Measurements from ENCODE around the gene ELP2.

ELP2 gene

DNA sequence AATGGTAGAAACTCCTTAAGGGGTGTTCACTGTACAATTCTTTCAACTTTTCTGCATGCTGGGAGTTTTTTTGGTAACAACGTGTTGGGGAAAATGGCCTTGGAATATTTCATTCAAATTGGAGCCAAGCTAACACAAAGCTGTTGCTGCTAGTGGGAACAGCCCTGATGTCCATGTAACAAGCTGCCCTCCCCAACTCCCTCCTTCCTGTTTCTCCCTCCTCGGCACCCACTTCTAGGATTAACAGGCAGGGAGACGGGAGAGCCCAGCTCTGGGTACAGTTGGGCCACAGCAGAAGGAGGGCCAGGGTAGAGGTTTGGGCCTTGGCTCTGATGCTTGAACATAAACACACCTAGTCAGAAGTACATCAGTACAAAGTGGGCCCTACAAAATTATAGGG is 48.2 kb downstream of the ELP2 start:
- no peak for DNase-seq (ENCODE audit: low read depth)
- no peak overlapping the region for H3K4me3 ChIP-seq (ENCODE audit: low read depth, low read length)
- in situ Hi-C loops (cut with HindIII; ENCODE audit: low sequenced_read_pairs) = no loop called here
- TF ChIP-seq, protein P1, sequence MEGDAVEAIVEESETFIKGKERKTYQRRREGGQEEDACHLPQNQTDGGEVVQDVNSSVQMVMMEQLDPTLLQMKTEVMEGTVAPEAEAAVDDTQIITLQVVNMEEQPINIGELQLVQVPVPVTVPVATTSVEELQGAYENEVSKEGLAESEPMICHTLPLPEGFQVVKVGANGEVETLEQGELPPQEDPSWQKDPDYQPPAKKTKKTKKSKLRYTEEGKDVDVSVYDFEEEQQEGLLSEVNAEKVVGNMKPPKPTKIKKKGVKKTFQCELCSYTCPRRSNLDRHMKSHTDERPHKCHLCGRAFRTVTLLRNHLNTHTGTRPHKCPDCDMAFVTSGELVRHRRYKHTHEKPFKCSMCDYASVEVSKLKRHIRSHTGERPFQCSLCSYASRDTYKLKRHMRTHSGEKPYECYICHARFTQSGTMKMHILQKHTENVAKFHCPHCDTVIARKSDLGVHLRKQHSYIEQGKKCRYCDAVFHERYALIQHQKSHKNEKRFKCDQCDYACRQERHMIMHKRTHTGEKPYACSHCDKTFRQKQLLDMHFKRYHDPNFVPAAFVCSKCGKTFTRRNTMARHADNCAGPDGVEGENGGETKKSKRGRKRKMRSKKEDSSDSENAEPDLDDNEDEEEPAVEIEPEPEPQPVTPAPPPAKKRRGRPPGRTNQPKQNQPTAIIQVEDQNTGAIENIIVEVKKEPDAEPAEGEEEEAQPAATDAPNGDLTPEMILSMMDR (IDR thresholded peaks at IDR 0.05; ENCODE audit: low read depth, low read length, missing control alignments) = no peak

DNA sequence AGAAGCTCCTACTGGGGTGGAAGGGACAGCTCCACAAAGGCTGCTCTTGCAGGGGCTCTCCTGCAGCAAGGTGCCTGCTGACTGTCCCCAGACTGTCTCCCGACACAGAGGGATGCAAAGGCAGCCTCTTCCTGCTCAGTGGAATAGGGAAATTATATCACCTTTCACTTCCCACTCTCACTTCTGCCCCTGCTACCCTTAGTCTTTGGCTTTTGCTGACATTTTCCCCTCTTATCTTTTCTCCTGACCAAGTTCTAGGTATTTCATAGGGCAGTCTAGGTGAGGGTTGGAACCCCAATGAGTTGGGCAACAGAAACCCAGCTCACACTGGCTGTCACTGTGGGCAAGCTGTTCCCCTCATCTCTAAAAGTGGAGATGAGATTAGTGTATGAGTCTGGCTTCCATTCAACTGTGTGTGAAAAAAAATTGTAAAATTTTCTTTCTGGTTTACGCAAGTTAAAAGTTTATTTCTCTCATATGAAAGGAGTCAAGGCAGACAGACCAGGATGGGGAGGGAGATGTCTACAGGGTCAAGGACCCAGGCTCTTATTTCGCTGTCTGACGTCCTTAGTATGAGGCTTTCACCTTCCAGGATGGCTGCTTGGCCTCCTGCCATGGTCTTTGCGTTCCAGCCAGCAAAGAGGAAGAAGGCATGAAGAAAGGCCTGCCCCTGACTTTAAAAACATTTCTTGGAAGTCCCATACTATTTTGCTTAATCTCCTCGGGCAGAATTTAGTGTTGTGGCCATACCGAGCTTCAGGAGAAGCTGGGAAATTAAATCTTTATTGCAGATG is 50.1 kb downstream of the ELP2 start:
- peak; percentile 51 for DNase-seq (ENCODE audit: low read depth)
- TF ChIP-seq, protein P1 (IDR thresholded peaks at IDR 0.05; ENCODE audit: low read depth, low read length, missing control alignments) = no peak
- in situ Hi-C loops (cut with HindIII; ENCODE audit: low sequenced_read_pairs) = no loop called here
- H3K4me3 ChIP-seq (ENCODE audit: low read depth, low read length) = no peak overlapping the region

DNA sequence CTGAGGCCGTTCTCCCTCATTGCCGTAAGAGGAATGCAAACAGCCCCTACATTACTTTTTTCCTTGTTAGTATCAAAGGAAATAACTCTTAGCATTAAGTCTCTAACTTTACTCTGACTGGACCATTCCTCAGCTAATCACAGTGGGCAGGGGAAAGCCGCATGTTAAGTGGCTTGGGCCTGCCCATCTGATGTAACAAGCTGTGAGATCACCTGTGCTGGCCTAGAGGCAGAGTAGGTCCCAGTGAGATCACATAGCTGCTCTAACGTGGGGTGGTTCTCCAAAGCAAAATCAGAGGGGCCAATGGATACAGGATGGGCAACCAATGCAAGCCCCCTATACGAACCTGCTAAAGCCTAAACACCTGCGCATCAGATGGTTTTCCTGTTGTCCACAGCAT is 51.7 kb downstream of the ELP2 start:
- TF ChIP-seq, protein P1 (IDR thresholded peaks at IDR 0.05; ENCODE audit: low read depth, low read length, missing control alignments) = no peak
- no peak for DNase-seq (ENCODE audit: low read depth)
- in situ Hi-C loops (cut with HindIII; ENCODE audit: low sequenced_read_pairs) = no loop called here
- H3K4me3 ChIP-seq (ENCODE audit: low read depth, low read length) = no peak overlapping the region

DNA sequence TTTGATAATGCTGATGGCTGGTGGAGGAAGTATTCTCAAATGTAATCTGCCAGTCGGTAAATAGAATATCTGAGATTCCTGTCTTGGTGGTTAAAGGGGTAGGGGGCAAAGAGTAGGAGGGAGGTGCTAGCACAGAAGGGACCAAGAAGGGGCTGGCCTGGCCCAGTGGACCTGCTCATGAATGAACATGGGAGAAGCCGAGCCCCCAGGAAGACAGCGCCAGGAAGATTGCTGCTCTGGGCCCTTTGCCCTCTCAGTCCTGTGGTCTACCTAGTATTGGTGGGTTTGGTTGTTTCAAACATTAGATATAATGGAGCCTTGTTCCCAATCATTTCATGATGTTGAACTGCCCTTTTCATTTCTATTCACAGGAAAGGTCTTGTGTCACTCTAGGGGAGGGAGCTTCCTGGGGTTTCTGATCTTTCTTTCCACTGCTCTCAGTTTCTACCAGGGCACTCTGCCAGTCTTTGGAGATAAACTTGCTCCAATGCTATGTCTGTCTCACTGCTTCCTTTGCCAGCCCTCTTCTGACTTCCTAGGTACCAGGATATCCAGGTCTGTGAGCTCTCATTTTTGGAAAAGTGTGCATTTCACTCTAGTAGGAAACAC is 52.3 kb downstream of the ELP2 start:
- no peak for DNase-seq (ENCODE audit: low read depth)
- H3K4me3 ChIP-seq (ENCODE audit: low read depth, low read length) = no peak overlapping the region
- TF ChIP-seq, protein P1 (IDR thresholded peaks at IDR 0.05; ENCODE audit: low read depth, low read length, missing control alignments) = no peak
- in situ Hi-C loops (cut with HindIII; ENCODE audit: low sequenced_read_pairs) = no loop called here

DNA sequence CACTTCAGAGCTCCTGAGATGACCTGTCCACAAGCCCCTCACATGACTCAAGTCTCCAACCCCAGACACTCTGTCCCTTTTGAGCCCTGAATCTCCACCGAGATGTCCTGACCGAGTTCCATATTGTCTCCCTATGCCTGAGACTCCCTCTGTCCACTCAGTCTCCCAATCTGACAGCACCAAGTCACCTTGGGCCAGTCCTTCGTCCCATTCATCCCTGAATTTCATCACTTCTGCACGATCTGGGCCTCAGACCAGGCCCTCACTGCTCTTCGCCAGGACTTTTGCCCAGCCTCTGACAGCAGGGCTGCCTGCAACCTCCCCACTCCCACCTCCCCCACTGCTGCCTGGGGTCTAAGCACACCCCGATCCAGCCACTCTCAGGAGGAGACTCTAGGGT is 53.3 kb downstream of the ELP2 start:
- TF ChIP-seq, protein P1 (IDR thresholded peaks at IDR 0.05; ENCODE audit: low read depth, low read length, missing control alignments) = no peak
- H3K4me3 ChIP-seq (ENCODE audit: low read depth, low read length) = no peak overlapping the region
- no peak for DNase-seq (ENCODE audit: low read depth)
- in situ Hi-C loops (cut with HindIII; ENCODE audit: low sequenced_read_pairs) = no loop called here

DNA sequence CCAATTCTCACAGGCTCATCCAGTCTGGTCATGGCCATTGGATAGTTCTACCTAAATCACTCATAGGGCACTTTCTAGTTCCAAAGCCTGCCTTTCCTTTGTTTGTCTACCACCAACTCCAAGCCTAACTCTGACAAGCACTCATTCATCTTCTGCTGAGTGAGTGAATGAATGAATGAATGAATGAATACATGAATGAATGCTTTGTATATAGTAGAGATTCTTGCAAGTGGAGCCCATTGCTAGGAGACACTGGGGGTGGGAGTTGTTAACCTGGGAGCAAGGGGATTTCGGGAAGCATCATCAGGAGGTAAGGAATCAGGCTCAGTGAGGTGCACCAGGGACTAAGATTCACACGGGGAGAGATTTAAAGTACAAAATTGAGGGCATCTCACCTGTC is 54.3 kb downstream of the ELP2 start:
- H3K4me3 ChIP-seq (ENCODE audit: low read depth, low read length) = no peak overlapping the region
- DNase-seq (ENCODE audit: low read depth) = no peak
- TF ChIP-seq, protein P1 (IDR thresholded peaks at IDR 0.05; ENCODE audit: low read depth, low read length, missing control alignments) = no peak
- in situ Hi-C loops (cut with HindIII; ENCODE audit: low sequenced_read_pairs) = no loop called here
